Activated T-cell treated with anti-CD3 and anti-CD28 coated beads, Interleukin-2, amount 50 U/mL, for 48 hours (primary cell): ENCODE results near the gene L3MBTL3.
"Not testable (repeated sequence)": the region's sequence is repeated elsewhere in the genome, so short reads cannot be mapped to it uniquely, and the experiment has no call there.

ENCODE experiments used
- DNase-seq, 2 experiments: peaks; one replicate each; pipeline ENCODE4 v3.0.0-alpha.2; 2020

Gene L3MBTL3

DNA sequence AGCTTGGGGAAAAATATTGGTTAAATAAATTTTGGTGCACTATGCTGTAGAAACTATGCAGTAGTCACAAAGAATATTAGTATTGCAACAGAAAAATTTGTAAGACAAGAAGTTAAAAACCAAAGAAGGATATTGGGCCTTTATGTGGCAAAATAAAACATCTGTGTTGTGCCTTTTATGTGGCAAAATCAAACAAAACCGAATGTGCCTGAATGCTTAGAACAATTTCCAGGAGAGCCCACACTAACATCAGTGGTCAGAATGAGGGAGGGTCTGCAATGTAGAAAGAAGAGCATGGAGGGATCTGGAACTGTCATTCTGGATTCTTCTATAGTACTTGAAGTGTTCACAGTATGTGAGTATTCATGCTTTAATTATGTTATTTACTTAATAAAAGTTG is 75.2 kb downstream of the L3MBTL3 start:
- no peak for DNase-seq

DNA sequence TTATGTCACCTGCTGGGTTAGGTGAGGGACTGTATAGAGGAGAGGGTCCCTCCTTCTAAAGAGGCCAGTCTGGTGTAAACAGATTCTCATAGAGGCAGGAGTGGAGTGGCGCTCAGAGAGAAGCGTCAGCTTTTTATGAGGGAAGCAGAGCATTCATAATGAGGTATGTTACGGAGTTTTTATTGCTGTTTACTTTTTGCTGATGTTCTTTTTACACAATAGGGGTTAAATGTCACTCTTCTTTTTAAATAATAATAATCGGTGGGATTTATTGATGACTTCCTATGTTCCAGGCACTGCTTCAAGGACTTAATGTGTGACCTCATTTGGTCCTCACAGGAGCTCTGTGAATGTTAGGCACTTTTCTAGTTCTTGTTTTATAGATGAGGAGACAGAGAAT is 79.9 kb downstream of the L3MBTL3 start:
- DNase-seq = no peak

DNA sequence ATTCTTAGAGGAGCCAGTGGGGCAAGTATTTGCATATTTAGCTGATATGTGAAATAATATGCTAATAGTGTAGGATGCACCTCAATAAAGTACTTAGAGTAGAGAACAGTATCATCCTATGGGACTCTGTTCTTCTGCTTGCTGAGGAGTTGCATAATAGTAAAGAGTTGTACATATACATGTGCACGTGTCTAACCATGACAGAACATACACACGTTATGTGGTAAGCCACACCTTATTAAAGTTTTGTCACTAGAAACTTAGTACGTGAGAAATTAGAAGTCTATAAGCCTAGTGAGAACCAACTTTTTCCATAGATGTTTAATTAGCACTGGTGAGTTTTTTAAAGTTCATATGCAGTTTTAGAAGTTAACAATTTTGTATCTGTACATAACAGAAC is 80.7 kb downstream of the L3MBTL3 start:
- no peak for DNase-seq

DNA sequence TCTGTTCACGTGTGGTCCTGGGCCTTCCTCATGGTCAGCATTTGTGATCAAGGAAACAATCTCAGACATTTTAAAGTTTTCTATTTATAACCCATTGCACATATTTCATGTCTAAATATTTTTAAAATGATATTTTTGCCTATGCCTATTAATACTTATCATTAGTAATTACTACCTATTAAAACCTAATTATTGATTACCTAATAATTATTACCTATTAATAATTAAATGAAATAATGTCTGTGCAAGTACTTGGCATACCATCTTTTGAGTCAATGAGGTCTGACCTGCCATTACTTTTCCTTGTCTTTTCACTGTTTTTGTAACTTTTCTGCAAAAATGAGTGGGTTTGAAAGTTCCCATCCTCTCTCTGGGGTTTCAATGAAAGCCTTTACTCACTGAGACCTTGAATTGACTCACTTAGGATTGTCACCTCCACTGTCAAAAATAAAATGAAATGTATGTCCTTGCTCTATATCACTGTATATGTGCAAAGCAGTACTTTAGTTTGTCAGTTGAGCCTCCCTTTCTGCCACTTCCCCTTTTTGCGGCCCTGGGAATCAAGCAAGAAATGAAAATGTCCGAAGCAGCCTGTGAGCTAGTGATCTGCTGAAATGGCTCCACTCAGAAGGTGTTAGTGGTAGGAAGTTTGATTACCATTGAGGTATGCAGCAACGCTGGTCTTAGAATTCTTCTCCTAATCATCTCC is 87.8 kb downstream of the L3MBTL3 start:
- DNase-seq = no peak

DNA sequence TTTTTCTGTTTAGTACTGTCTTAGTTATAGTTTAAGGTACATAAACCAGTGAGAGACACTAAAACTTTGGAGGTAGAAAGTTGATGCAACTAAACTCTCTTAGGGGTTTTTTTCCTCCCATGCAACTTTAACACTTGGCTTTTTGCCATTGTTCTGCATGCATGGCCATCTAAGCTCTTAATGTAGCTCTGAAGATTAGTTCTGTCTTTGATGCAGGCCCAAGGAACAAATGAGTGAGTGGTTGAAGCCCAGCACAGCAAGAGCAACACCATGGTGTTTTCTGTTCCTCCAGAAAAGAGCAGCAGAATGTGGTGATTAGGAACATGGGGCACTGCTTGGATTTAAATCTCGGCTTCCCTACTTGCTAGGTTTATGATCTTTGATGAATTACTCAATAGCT is 89.3 kb downstream of the L3MBTL3 start:
- no peak for DNase-seq

DNA sequence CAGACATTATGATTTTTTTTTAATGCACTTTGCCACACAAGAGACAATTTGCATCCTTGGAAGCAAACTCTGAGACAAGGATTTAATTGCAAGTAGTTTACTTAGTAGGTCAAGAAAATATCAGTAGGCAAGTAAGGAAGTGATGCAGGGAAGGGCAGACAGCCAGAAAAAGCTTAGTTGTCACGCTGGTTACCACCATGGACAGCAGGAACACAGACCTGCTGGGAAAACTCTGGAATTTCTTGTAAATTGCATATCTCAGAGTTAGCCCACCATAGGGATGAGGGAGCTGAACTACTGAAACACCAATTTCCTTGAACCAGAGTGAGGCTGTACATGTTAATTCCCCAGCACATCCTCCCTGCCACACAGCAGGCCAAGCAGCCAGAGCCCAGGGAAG is 92.7 kb downstream of the L3MBTL3 start:
- DNase-seq = no peak

DNA sequence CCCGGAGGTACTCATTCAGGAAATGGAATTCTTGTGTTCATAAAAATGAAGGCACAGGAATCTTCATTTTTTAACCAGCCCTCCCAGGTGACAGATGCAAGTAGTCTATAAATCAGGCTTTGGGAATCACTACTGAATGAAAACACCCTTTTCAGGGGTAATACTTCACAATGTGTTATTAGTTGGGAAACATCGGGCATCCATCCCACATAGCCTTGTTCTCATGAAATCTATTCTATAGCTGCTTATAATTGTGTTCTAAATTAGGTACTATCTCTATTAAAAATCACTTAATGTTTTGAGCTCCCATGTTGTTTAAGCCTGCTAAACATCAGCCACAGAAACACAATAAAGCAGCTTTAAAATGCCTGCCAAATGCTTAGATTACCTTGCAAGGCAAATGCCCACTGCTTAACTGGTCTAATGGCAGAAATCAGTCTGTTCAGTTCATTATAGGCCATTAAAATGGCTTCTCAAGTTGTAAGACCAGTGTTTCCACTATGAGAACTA is 94.9 kb downstream of the L3MBTL3 start:
- DNase-seq = no peak

DNA sequence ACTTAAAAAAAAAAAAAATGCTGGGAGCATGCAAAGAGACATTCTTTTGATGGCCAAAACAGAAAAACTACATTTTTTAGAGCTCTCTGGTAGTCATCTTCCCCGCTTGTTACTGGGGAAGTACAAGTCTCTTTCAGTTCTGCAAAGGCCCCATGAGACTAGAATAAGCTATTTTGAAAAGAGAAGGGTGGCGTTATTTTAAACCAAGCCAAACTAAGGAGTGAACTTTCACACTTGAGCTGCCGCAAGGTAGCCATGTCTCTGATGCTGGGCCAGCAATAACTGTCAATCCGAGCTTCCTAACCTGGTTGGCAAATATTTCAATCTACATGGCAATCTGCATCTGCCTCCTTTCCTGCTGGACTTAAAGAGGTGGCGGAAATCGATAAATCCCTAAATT is 96.7 kb downstream of the L3MBTL3 start:
- DNase-seq = no peak

DNA sequence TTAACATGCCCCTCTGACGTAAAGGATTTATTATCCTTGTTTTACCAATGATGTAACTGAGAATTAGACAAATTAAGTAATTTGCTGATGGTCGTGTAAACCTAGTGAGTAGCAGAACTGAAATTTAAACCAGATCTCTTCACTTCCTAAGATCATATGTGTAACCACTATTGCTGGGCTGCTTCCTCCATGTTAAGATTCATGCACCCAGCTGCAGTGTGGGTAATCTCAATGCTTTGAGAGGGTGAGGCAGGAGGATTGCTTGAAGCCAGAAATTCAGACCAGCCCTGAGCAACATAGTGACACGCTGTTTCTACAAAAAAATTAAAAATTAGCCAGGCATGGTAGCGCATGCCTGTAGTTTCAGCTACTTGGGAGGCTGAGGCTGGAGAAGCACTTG is 97.9 kb downstream of the L3MBTL3 start:
- DNase-seq = no peak

DNA sequence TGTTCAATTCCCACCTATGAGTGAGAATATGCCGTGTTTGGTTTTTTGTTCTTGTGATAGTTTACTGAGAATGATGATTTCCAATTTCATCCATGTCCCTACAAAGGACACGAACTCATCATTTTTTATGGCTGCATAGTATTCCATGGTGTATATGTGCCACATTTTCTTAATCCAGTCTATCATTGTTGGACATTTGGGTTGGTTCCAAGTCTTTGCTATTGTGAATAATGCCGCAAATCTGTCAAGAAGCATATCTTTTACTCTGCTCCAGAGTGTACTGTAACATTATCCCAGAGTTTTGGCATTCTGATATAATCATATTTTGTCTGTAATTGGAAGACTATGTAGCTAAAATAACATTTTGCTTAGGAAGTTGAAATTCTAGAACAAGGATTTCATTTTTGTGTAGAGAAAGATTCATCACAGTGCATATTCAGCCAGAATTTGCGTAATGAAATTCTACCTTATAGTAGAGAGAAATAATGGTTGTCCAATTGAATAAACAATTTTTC is 98.9 kb downstream of the L3MBTL3 start:
- not testable (repeated sequence) for DNase-seq

DNA sequence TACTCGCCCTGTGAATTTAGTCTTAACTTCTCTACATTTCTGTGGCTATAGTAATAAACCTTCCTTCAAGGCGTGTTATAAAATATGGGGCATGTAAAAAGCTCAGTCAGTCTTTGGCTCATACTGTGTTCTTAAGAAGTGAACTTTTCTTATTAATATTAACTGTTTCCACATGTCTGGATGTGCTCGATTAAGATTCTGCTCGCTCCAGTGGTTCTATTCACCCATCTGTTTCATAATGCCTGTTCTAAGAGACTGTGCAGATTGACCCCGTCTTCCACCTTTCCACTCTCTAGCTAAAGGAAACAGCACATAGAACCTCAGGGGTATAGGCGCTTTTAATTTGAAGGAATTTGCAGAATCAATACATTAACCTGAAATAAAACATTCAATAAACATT is 99.9 kb downstream of the L3MBTL3 start:
- DNase-seq = no peak

DNA sequence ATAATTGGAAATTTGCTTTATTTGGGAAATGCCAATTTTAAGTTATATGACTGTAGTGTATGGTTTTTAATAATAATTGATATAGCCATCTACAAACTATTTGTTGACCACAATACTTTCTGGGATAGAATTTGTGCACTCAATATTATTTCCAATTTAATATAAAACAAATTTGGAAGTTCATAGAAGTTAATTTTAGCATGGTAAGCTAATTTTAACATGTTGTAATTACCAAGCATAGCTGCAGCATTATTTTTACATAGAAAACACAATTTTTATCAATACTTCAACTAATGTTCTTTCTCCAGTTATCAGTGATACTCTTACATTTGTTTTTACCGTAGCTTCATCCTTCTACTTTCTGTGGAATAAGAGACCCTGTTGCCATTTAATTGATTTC is 100.8 kb downstream of the L3MBTL3 start:
- DNase-seq = no peak

DNA sequence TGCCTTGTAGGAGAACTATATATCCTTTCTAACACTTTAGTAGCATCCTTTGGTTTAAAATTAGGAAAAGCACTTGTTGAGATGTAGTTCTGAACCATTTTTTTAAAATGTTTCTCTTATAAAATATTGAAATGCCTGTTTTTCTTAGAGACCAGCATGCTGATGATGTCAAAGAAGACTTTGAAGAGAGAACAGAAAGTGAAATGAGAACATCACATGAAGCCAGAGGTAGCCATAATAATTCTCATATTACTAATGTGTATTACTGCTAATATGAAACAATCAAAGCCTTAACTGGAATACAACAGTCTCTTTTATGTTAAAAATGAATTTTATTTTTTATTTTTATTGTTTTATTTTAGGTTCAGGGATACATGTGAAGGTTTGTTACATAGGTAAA is 102.3 kb downstream of the L3MBTL3 start:
- no peak for DNase-seq

DNA sequence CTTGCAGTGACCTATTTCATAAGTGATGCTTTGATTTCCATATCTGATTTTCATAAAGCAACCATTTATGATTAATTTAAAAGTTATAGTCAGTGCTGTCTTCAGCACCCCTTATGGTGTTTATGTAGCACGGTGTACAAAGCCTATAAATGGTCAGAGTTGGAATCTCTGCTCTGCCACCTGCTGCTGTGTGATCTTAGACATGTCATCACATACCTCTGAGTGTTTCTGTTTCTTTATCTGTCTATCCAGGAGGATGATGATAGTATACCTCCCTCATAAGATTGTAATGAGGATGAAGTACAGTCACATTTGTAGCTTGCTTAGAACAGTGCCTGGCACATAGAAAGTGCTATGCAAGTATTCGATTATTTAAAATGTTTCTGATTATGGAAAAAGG is 103.9 kb downstream of the L3MBTL3 start:
- DNase-seq = no peak

DNA sequence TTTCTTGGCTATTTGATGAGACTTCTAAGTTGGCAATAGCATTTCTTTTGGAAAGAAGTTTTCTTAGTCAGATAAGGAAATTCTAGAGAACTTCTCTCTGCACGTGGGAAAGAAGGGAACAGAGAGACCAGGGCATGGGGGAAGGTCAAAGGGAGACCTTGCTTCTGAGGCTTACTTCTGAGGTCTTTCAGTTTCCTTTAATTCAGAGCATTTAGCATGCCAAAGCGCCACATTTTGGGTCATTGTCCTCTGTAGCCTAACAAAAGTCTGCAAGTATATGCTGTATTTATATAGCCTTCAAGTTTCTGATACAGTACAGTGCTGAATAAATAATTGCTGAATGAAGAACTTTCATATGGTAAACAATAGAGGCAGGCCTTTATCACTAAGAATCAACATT is 108.8 kb downstream of the L3MBTL3 start:
- no peak for DNase-seq

DNA sequence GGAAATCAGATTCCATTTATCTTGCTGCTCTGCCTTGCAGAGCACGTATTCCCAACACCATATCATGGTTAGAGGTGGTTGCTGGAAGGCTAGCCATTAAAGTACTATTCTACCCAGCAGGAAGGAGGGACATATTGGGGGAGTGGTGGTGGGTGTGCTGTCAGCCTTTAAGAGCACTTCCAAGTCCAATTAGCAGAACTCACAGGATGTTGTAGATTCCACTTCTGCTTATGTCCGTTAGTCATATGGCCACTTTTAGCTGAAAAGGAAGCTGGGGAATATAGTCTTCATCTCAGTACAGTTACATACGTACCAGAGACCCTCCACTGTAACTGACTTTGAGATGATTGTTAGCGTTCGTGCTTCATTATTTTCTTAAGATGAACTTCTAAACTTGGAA is 109.9 kb downstream of the L3MBTL3 start:
- DNase-seq = no peak

DNA sequence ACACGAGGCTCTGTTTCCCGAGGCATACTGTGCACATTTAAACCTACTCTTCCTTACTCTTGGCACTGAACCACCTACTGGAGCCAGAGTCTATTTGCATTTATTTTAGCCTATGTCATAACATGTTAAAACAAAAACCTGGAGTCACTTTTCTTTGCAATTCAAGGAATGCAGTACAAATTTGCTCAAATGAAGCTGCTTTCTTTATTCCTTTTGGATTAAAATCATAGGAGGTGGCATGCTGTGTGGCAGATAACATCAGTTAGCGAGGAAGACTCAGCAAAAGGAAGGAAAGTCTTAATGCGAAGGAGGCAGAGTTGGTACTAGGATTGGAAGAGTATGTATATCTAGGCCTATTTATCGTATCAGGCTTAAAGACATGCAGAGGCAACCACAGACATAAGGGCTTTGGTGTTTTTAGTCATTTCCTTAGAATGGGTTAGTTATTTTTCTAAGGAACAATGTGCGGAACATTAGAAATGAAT is 111.4 kb downstream of the L3MBTL3 start:
- no peak for DNase-seq

DNA sequence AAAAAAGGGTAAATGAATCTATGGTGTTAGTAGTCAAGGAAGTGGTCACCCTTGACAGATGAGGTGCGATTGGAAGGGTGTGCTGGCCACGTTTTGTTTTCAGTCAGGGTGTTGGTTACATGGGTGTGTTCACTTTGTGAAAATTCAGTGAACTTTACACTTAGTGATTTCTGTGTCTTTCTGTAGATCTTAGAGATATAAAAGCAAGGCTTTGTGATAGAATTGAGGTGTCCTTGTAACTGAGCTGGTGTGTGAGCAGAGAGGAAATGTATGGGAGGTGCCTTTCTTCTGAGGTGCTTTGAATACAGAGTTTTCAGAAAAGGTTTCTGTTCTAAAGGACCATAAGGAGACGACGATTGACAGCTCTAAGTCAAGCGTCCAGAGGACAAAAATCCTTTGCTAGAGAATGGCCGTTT is 113.9 kb downstream of the L3MBTL3 start:
- DNase-seq = peak; percentile 50 to 59

DNA sequence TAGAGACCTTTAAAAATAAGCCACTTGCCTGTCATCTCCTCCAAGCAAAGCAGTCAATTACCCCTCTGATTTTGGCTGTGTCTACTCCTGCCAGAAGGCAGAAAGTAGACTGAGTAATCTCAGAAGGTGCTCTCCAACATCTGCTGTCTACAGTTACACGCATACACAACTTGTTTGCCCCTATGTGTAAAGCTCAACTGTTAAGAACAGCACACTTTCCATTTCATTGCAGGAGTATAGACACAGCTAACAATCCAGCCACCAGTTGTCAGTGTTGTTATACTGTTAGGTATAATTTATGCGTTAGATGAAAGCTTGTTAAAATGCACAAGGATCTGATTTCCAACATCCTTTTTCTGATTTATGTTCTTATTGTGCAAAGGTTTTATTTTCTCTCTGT is 116.2 kb downstream of the L3MBTL3 start:
- no peak for DNase-seq

DNA sequence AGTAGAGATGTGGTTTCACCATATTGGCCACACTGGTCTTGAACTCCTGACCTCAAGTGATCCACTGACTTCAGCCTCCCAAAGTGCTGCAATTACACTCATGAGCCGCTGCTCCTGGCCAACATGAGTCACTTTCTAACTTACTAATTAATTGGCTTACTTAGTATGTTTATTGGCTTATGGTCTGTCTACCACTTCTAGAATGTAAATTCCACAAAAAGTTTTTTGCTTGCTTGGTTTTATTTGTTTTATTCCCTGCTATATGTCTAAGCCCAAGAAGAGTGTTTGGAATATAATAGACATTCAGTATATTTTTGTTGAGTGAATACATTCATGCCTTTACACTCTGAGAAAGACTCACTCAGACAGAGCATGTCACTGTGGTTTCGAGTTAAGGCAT is 118.4 kb downstream of the L3MBTL3 start:
- no peak for DNase-seq

DNA sequence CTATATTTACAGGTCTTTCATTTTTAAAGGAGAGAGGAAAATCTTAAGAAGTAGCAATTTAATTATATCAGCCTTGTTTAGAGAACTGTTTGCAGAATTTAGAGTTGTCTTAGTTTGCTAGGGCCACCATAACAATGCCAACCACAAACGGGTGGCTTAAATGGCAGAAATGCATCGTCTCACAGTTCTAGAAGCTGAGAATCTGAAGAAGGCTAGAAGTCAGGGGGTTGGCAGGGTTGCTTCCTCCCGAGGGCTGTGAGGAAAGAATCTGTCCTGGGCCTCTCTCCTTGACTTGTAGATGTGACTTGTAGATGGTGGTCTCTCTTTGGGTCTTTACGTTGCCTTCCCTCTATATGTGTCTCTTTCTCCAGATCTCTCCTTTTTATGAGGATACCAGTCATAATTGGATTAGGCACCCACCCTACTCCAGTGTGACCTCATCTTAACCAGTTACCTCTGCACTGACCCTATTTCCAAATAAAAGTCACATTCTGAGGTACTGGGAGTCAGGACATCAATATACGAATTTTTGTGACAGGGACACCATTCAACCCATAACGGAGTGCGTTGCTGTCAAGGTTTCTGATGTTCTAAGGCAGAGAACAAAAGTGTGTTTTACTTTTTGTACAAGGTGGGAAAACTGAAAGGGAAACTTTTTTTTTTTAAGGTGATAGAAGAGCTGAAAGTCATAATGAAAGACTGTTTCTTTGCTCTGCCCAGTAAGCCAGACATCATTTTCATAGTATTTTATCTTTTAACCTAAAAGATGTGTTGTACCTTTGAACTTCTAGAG is 119.9 kb downstream of the L3MBTL3 start:
- no peak for DNase-seq

DNA sequence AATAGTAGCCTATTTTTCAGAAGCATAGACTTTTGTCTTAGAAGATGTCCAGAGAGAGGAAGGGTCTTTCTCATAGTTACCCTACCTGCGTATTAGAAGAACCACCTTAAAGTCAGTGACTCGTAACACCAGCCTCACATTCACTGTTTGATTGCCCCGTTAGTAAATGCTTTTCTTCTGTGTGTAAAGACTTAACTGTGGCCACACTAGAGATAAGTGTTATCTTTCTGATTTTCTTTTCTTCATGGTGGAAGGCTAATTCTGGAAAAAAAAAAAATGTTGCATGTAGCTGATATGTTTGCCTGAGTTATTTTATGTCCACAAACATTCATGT is 120.5 kb downstream of the L3MBTL3 start:
- DNase-seq = no peak

DNA sequence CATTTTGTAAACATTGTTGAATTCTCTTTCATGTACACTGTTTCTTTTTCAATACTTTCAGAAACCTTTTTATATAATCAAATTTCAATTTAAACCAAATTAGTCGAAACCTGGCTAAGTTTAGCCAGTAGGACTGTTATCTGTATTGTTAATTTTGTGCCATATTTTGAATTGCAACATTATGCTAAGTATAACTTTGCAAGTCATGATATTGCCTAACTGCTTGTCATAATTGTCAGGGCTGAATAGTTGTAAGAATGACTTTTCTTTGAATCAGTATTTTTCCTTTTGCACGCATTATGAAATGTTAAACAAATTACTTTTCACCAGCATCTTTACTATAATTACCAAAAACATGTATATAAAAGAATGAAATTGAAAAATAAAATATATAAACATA is 121.7 kb downstream of the L3MBTL3 start:
- DNase-seq = no peak

DNA sequence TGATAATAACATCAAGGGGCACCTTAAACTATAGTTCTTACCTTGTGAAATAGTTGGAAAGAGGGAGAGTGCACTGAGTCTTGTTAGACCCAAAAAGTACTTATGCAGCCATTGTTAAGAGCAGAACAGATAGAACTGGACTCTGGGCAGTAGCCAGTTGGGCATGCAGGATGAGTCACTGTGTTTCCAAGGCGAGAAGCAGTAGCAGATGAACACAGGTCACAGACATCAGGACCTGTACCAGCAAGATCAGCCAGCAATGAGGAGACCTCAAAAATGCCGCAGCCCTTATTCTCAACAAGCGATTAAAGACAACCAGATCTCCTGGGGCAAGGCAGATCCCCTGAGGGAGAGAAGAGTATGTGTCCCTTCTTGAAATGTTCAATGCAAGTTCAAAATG is 125.3 kb downstream of the L3MBTL3 start:
- DNase-seq = no peak
